ENCODE measurements around the gene SNCB.

Gene SNCB

GRCh38 chr5:176629853-176630680 is at the start of gene SNCB, which contains the start of gene EIF4E1B:
Gene SNCB (minus strand): TSS chr5:176630534. CDS start chr5:176629654, 880 bp downstream.
Gene EIF4E1B (plus strand): TSS chr5:176630675. CDS start chr5:176642788, 12,113 bp downstream.
- in situ Hi-C loops (cut with MboI; ENCODE audit: low sequenced_read_pairs) = no loop called here

- in situ Hi-C loops (cut with MboI; ENCODE audit: low sequenced_read_pairs) = no loop called here
Observed at GRCh38 chr5:176679365-176680225, 49.3 kb upstream of the SNCB start.

- in situ Hi-C loops (cut with MboI; ENCODE audit: low sequenced_read_pairs) = no loop called here
Observed at GRCh38 chr5:176678584-176678983, 48.2 kb upstream of the SNCB start.

- in situ Hi-C loops (cut with MboI; ENCODE audit: low sequenced_read_pairs) = no loop called here
Observed at GRCh38 chr5:176677209-176677939, 47.0 kb upstream of the SNCB start.

- in situ Hi-C loops (cut with MboI; ENCODE audit: low sequenced_read_pairs) = no loop called here
Observed at GRCh38 chr5:176676361-176676824, 46.1 kb upstream of the SNCB start.

GRCh38 chr5:176675676-176676360 is 45.5 kb upstream of the SNCB start:
- in situ Hi-C loops (cut with MboI; ENCODE audit: low sequenced_read_pairs) = no loop called here

- in situ Hi-C loops (cut with MboI; ENCODE audit: low sequenced_read_pairs) = no loop called here
Observed at GRCh38 chr5:176674799-176675198, 44.5 kb upstream of the SNCB start.

- in situ Hi-C loops (cut with MboI; ENCODE audit: low sequenced_read_pairs) = no loop called here
Observed at GRCh38 chr5:176673651-176674583, 43.6 kb upstream of the SNCB start.

GRCh38 chr5:176671890-176672747 is 41.8 kb upstream of the SNCB start:
- in situ Hi-C loops (cut with MboI; ENCODE audit: low sequenced_read_pairs) = no loop called here

- in situ Hi-C loops (cut with MboI; ENCODE audit: low sequenced_read_pairs) = no loop called here
Observed at GRCh38 chr5:176671399-176671798, 41.1 kb upstream of the SNCB start.

GRCh38 chr5:176670449-176670848 is 40.1 kb upstream of the SNCB start:
- in situ Hi-C loops (cut with MboI; ENCODE audit: low sequenced_read_pairs) = no loop called here

GRCh38 chr5:176667637-176668036 is 37.3 kb upstream of the SNCB start:
- in situ Hi-C loops (cut with MboI; ENCODE audit: low sequenced_read_pairs) = loop anchor here (5.0 to 10.0 kb wide), 2 partner anchors 287 to 440 kb away; no protein-coding TSS in a partner anchor

- in situ Hi-C loops (cut with MboI; ENCODE audit: low sequenced_read_pairs) = loop anchor here (5.0 to 10.0 kb wide), 2 partner anchors 289 to 442 kb away; no protein-coding TSS in a partner anchor
Observed at GRCh38 chr5:176665517-176665916, 35.2 kb upstream of the SNCB start.

- in situ Hi-C loops (cut with MboI; ENCODE audit: low sequenced_read_pairs) = loop anchor here (5.0 to 10.0 kb wide), 2 partner anchors 290 to 442 kb away; no protein-coding TSS in a partner anchor
Observed at GRCh38 chr5:176664886-176665285, 34.6 kb upstream of the SNCB start.

- in situ Hi-C loops (cut with MboI; ENCODE audit: low sequenced_read_pairs) = loop anchor here (10.0 kb wide), 1 partner anchor 290 kb away; no protein-coding TSS in a partner anchor
Observed at GRCh38 chr5:176664479-176664878, 34.1 kb upstream of the SNCB start.

GRCh38 chr5:176663566-176663965 is 33.2 kb upstream of the SNCB start:
- in situ Hi-C loops (cut with MboI; ENCODE audit: low sequenced_read_pairs) = loop anchor here (10.0 kb wide), 1 partner anchor 291 kb away; no protein-coding TSS in a partner anchor

GRCh38 chr5:176662371-176663333 is 32.3 kb upstream of the SNCB start:
- in situ Hi-C loops (cut with MboI; ENCODE audit: low sequenced_read_pairs) = loop anchor here (10.0 kb wide), 1 partner anchor 292 kb away; no protein-coding TSS in a partner anchor
